Activated CD8-positive, alpha-beta memory T cell treated with anti-CD3 and anti-CD28 coated beads, Interleukin-2, amount 10 ng/mL, durations not matched to agents 7 days and 5 days (primary cell): ENCODE data around the gene BTG2. TPM values are rescaled to one million over a fixed set of nuclear protein-coding genes. Genes with fewer than 3 reads are reported as not detected.
"Not testable (repeated sequence)": the region's sequence is repeated elsewhere in the genome, so short reads cannot be mapped to it uniquely, and the experiment has no call there.

ENCODE experiments used
- ATAC-seq: fragments of 150-1000 bp; cut with Tn5 transposase; one replicate; pipeline ENCODE4 v1.10.0; 2021; ENCODE audit warnings: moderate library complexity
- CTCF ChIA-PET: fragments of 350-600 bp; sonication (Branson Sonifier 250); formaldehyde crosslinking; loops from one replicate; lab custom pipeline; 2021; ENCODE audit warnings: antibody characterized with exemption; lab: Charles Lee
- DNase-seq: peaks from one replicate; pipeline ENCODE4 v3.0.0-alpha.2; 2020
- H3K27ac Mint-ChIP-seq: one replicate; pipeline ENCODE4 v1.8.0; 2021; ENCODE audit warnings: mild to moderate bottlenecking, mixed read lengths
- H3K27me3 Mint-ChIP-seq: one replicate; pipeline ENCODE4 v1.8.0; 2021; ENCODE audit warnings: mixed read lengths
- H3K36me3 Mint-ChIP-seq: one replicate; pipeline ENCODE4 v1.8.0; 2021; ENCODE audit warnings: mild to moderate bottlenecking, mixed read lengths
- H3K4me1 Mint-ChIP-seq: one replicate; pipeline ENCODE4 v1.8.0; 2021; ENCODE audit warnings: mixed read lengths
- H3K4me3 Mint-ChIP-seq: one replicate; pipeline ENCODE4 v1.8.0; 2021; ENCODE audit warnings: mild to moderate bottlenecking, moderate library complexity, mixed read lengths
- H3K9me3 Mint-ChIP-seq: one replicate; pipeline ENCODE4 v1.8.0; 2022; ENCODE audit warnings: low read depth, mixed read lengths
- total RNA-seq, 2 experiments: library from RNA; stranded (reverse); gene quantifications; one replicate each; pipeline ENCODE4 v1.2.3, GENCODE V29; 2021

The BTG2 gene
- total RNA-seq, 2 experiments from 2014 or later, result 72.2 to 142 TPM

DNA sequence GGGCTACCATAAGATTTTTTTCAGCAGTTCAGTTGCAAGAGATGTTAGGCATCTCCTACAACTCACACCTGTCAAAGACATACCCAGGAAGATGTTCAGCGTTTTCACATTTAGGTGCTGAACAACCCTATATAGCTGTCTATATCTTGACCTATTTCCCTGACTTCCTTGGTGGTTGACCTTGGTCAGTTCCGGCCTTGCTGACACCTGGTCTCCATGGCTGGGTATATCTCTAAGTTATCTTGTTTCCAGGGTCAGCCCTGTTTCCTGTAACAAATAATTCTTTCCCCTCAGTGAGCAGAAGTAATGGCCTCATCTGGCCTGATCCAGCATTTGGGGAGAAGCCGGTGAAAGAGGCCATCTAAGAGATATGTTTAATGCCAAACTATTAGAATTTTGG, 2.4 kb upstream of the BTG2 start:
- DNase-seq, result no peak
- Mint-ChIP-seq H3K4me1 (peaks cover 50% of the 10 kb centered on the region), H3K36me3 (peaks cover 21% of the 10 kb centered on the region), H3K27ac (no peak overlapping the region), H3K27me3 (no peaks in the 10 kb centered on the region), H3K9me3 (no peaks in the 10 kb centered on the region), H3K4me3 (no peak overlapping the region)
- CTCF ChIA-PET, result no interaction called here
- ATAC-seq, result no peak

DNA sequence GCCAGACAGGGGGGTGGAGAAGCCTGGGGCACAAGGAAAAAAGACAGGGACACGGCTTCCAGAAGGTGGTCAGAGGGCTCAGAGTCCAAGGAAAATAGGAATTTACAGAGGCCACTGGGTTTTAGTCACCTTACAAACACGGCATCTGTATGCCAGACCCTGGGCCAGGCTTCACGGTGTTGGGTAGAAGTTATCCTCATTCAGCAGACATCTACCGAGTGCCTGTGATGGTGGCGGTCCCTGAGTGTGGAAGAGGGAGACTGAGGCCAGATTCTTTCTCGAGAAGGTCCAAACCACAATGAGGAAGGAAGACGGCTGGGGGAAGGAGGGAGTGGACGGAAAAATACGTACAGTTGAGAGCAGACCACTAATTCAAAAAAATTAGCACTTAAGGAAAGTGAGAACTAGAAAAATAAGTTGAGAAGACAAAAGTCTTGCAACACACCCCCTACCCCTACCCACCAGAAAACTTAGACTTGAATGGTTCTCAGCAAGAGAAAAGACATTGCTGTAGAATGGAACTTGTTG, 864 bp upstream of the BTG2 start:
- H3K27me3 Mint-ChIP-seq, result no peaks in the 10 kb centered on the region
- H3K27ac Mint-ChIP-seq, result peak overlapping the region; percentile 96
- peaks cover 35% of the 10 kb centered on the region for H3K36me3 Mint-ChIP-seq
- H3K4me3 Mint-ChIP-seq, result peak overlapping the region; percentile 95
- ATAC-seq (no peak), DNase-seq (no peak)
- peaks cover 54% of the 10 kb centered on the region for H3K4me1 Mint-ChIP-seq
- CTCF ChIA-PET, result interaction anchor here (0.6 to 14.1 kb wide), 5 partner anchors 12 to 34 kb away, joined by 3 to 345 read pairs (median 124); no protein-coding TSS in a partner anchor
- H3K9me3 Mint-ChIP-seq, result no peaks in the 10 kb centered on the region

DNA sequence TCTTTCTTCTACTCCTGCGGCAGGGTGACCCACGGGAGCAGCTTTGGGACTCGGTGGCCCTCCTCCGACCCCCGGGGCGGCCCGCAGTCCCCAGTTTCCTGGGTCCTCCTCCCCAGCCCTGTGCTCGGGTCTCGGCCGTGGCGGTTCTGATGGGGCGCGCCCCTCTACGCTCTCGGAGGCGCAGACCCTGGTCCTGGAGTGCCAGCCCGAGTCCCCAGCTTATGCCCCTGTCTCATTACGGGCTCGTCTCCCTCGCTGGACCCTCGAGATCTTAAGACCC, 430 bp downstream of the BTG2 start:
- H3K27ac Mint-ChIP-seq, result peak overlapping the region; percentile 92
- no peaks in the 10 kb centered on the region for H3K9me3 Mint-ChIP-seq
- peaks cover 45% of the 10 kb centered on the region for H3K36me3 Mint-ChIP-seq
- CTCF ChIA-PET, result interaction anchor here (1.1 to 14.1 kb wide), 9 partner anchors 10 to 182 kb away, joined by 4 to 345 read pairs (median 21); no protein-coding TSS in a partner anchor
- peaks cover 55% of the 10 kb centered on the region for H3K4me1 Mint-ChIP-seq
- DNase-seq (no peak), ATAC-seq (peak; percentile 24)
- H3K27me3 Mint-ChIP-seq, result no peaks in the 10 kb centered on the region
- peak overlapping the region; percentile 95 for H3K4me3 Mint-ChIP-seq

GRCh38 chr1:203306089-203306964, 1.0 kb downstream of the BTG2 start:
- DNase-seq, result peak; percentile 61
- peak; percentile 6 for ATAC-seq
- H3K27me3 Mint-ChIP-seq, result no peaks in the 10 kb centered on the region
- peak overlapping the region; percentile 92 for H3K27ac Mint-ChIP-seq
- H3K4me3 Mint-ChIP-seq, result peak overlapping the region; percentile 95
- peaks cover 49% of the 10 kb centered on the region for H3K36me3 Mint-ChIP-seq
- H3K4me1 Mint-ChIP-seq, result peaks cover 55% of the 10 kb centered on the region
- no peaks in the 10 kb centered on the region for H3K9me3 Mint-ChIP-seq
- CTCF ChIA-PET, result interaction anchor here (1.0 to 14.1 kb wide), 12 partner anchors 10 to 267 kb away, joined by 3 to 345 read pairs (median 12); no protein-coding TSS in a partner anchor

GRCh38 chr1:203306965-203307541, 1.7 kb downstream of the BTG2 start:
- Mint-ChIP-seq H3K4me1 (peaks cover 58% of the 10 kb centered on the region), H3K9me3 (no peaks in the 10 kb centered on the region), H3K4me3 (peak overlapping the region; percentile 95), H3K36me3 (peaks cover 52% of the 10 kb centered on the region), H3K27me3 (no peaks in the 10 kb centered on the region), H3K27ac (peak overlapping the region; percentile 92)
- DNase-seq, result peak; percentile 74
- no peak for ATAC-seq
- CTCF ChIA-PET, result interaction anchor here (1.0 to 14.1 kb wide), 13 partner anchors 8 to 267 kb away, joined by 3 to 345 read pairs (median 11); no protein-coding TSS in a partner anchor

DNA sequence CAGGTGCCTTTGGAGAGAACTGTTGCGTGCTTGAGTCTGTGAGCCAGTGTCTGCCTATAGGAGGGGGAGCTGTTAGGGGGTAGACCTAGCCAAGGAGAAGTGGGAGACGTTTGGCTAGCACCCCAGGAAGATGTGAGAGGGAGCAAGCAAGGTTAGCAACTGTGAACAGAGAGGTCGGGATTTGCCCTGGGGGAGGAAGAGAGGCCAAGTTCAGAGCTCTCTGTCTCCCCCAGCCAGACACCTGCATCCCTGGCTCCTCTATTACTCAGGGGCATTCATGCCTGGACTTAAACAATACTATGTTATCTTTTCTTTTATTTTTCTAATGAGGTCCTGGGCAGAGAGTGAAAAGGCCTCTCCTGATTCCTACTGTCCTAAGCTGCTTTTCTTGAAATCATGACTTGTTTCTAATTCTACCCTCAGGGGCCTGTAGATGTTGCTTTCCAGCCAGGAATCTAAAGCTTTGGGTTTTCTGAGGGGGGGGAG, 2.4 kb downstream of the BTG2 start:
- CTCF ChIA-PET, result interaction anchor here (1.0 to 14.1 kb wide), 11 partner anchors 9 to 268 kb away, joined by 3 to 345 read pairs (median 14); no protein-coding TSS in a partner anchor
- H3K4me3 Mint-ChIP-seq, result peak overlapping the region; percentile 95

DNA sequence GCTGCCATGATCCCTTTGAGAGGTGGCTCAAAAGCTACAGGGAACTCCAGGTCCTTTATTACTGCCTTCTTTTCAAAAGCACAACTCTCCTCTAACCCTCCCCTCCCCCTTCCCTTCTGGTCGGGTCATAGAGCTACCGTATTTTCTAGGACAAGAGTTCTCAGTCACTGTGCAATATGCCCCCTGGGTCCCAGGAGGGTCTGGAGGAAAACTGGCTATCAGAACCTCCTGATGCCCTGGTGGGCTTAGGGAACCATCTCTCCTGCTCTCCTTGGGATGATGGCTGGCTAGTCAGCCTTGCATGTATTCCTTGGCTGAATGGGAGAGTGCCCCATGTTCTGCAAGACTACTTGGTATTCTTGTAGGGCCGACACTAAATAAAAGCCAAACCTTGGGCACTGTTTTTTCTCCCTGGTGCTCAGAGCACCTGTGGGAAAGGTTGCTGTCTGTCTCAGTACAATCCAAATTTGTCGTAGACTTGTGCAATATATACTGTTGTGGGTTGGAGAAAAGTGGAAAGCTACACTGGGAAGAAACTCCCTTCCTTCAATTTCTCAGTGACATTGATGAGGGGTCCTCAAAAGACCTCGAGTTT, 3.1 kb downstream of the BTG2 start:
- peaks cover 54% of the 10 kb centered on the region for H3K36me3 Mint-ChIP-seq
- ATAC-seq, result no peak
- H3K9me3 Mint-ChIP-seq, result no peaks in the 10 kb centered on the region
- peaks cover 55% of the 10 kb centered on the region for H3K4me1 Mint-ChIP-seq
- CTCF ChIA-PET, result interaction anchor here (1.2 to 14.1 kb wide), 9 partner anchors 8 to 179 kb away, joined by 3 to 345 read pairs (median 21); no protein-coding TSS in a partner anchor
- peak overlapping the region; percentile 92 for H3K27ac Mint-ChIP-seq
- no peaks in the 10 kb centered on the region for H3K27me3 Mint-ChIP-seq
- peak overlapping the region; percentile 95 for H3K4me3 Mint-ChIP-seq
- no peak for DNase-seq

More for the DNA sequence above, 2.4 kb downstream of the BTG2 start:
- no peak for DNase-seq
- Mint-ChIP-seq H3K27me3 (no peaks in the 10 kb centered on the region), H3K4me1 (peaks cover 58% of the 10 kb centered on the region), H3K27ac (peak overlapping the region; percentile 92), H3K36me3 (peaks cover 52% of the 10 kb centered on the region), H3K9me3 (no peaks in the 10 kb centered on the region)
- no peak for ATAC-seq

- H3K4me3 Mint-ChIP-seq, result peak overlapping the region; percentile 95
- peaks cover 58% of the 10 kb centered on the region for H3K36me3 Mint-ChIP-seq
- CTCF ChIA-PET, result interaction anchor here (4.4 to 14.1 kb wide), 4 partner anchors 7 to 32 kb away, joined by 21 to 345 read pairs (median 154); no protein-coding TSS in a partner anchor
- H3K9me3 Mint-ChIP-seq, result no peaks in the 10 kb centered on the region
- no peak for ATAC-seq
- peak overlapping the region; percentile 44 for H3K27ac Mint-ChIP-seq
- no peak for DNase-seq
- peaks cover 50% of the 10 kb centered on the region for H3K4me1 Mint-ChIP-seq
- no peaks in the 10 kb centered on the region for H3K27me3 Mint-ChIP-seq
These were observed 3.6 kb downstream of the BTG2 start for GRCh38 chr1:203308923-203309331.

DNA sequence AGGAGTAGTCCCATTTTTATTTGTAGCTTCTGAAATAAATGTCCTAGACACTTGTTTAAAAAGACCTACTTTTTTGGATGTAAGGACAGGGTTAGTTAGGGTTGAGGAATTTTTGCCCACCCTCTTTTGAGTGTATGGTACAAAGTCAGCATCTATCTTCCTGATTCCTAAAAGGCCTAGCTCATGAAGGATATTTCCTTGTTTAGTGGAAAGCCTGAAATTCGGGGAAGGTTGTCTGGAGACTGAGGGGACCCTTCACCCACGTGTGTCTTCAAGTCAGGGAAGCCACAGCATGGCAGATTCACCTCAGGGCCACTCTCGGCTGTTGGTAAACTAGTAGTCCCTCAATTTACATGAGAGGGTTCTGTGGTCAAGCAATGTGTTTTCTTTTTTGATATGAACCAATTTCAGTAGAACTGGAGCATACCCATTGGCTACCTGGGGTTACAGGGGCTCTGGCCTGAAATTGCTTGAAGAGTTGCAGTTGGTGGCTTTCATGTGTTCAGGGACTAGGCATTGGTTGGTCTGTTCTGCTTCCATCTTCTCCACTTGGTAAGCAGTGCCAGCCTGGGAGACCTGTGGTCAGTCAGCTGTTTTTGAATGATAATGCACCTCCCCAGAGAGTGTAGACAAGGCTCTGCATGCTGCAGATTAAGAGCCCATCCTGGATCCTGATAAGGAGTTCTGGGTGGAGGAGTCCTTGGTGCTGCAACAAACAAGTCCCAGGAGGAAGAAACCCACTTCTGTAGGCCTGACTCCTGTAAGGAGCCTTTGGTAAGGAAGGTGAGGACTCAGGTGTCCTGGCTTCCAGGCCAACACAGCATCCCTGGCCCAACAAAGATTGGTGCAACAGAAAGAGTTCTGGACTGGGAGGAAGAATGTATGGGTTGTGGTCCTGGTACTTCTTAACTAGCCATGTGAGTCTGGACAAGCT, 6.3 kb downstream of the BTG2 start:
- no peak overlapping the region for H3K4me3 Mint-ChIP-seq
- CTCF ChIA-PET, result interaction anchor here (0.7 to 14.1 kb wide), 5 partner anchors 12 to 177 kb away, joined by 3 to 345 read pairs (median 124); no protein-coding TSS in a partner anchor

DNA sequence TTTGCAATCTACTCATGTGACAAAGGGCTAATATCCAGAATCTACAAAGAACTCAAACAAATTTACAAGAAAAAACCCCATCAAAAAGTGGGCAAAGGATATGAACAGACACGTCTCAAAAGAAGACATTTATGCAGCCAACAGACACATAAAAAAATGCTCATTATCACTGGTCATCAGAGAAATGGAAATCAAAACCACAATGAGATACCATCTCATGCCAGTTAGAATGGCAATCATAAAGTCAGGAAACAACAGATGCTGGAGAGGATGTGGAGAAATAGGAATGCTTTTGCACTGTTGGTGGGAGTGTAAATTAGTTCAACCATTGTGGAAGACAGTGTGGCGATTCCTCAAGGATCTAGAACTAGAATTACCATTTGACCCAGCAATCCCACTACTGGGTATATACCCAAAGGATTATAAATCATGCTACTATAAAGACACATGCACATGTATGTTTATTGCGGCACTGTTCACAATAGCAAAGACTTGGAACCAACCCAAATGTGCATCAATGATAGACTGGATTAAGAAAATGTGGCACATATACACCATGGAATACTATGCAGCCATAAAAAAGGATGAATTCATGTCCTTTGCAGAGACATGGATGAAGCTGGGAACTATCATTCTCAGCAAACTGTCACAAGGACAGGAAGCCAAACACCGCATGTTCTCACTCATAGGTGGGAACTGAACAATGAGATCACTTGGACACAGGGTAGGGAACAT, 8.9 kb downstream of the BTG2 start:
- H3K27ac Mint-ChIP-seq, result not testable (repeated sequence)
- CTCF ChIA-PET, result interaction anchor here (3.9 to 14.1 kb wide), 3 partner anchors 7 to 37 kb away, joined by 21 to 345 read pairs (median 124); partner anchors contain the start of gene BTG2

More for the DNA sequence above, 6.3 kb downstream of the BTG2 start:
- peaks cover 55% of the 10 kb centered on the region for H3K36me3 Mint-ChIP-seq
- H3K27me3 Mint-ChIP-seq, result no peaks in the 10 kb centered on the region
- peaks cover 40% of the 10 kb centered on the region for H3K4me1 Mint-ChIP-seq
- DNase-seq (no peak), ATAC-seq (no peak)
- H3K27ac Mint-ChIP-seq, result no peak overlapping the region
- H3K9me3 Mint-ChIP-seq, result no peaks in the 10 kb centered on the region

GRCh38 chr1:203316626-203317093, 11.3 kb downstream of the BTG2 start:
- H3K27me3 Mint-ChIP-seq, result no peaks in the 10 kb centered on the region
- no peak overlapping the region for H3K4me3 Mint-ChIP-seq
- CTCF ChIA-PET, result interaction anchor here (0.6 to 14.1 kb wide), 7 partner anchors 8 to 311 kb away, joined by 3 to 345 read pairs (median 6); partner anchors contain the start of gene BTG2
- peaks cover 12% of the 10 kb centered on the region for H3K36me3 Mint-ChIP-seq
- no peak for ATAC-seq
- no peak overlapping the region for H3K27ac Mint-ChIP-seq
- no peaks in the 10 kb centered on the region for H3K9me3 Mint-ChIP-seq
- no peak for DNase-seq
- H3K4me1 Mint-ChIP-seq, result peaks cover 22% of the 10 kb centered on the region

More for the DNA sequence above, 8.9 kb downstream of the BTG2 start:
- not testable (repeated sequence) for H3K9me3 Mint-ChIP-seq, H3K27me3 Mint-ChIP-seq, ATAC-seq, DNase-seq, H3K4me3 Mint-ChIP-seq
- peaks cover 30% of the 10 kb centered on the region for H3K36me3 Mint-ChIP-seq
- H3K4me1 Mint-ChIP-seq, result peaks cover 25% of the 10 kb centered on the region
